ENCODE measurements around the gene ABCA12. TPM values are rescaled to one million over a fixed set of nuclear protein-coding genes. Genes with fewer than 3 reads are reported as not detected.

Gene ABCA12, protein sequence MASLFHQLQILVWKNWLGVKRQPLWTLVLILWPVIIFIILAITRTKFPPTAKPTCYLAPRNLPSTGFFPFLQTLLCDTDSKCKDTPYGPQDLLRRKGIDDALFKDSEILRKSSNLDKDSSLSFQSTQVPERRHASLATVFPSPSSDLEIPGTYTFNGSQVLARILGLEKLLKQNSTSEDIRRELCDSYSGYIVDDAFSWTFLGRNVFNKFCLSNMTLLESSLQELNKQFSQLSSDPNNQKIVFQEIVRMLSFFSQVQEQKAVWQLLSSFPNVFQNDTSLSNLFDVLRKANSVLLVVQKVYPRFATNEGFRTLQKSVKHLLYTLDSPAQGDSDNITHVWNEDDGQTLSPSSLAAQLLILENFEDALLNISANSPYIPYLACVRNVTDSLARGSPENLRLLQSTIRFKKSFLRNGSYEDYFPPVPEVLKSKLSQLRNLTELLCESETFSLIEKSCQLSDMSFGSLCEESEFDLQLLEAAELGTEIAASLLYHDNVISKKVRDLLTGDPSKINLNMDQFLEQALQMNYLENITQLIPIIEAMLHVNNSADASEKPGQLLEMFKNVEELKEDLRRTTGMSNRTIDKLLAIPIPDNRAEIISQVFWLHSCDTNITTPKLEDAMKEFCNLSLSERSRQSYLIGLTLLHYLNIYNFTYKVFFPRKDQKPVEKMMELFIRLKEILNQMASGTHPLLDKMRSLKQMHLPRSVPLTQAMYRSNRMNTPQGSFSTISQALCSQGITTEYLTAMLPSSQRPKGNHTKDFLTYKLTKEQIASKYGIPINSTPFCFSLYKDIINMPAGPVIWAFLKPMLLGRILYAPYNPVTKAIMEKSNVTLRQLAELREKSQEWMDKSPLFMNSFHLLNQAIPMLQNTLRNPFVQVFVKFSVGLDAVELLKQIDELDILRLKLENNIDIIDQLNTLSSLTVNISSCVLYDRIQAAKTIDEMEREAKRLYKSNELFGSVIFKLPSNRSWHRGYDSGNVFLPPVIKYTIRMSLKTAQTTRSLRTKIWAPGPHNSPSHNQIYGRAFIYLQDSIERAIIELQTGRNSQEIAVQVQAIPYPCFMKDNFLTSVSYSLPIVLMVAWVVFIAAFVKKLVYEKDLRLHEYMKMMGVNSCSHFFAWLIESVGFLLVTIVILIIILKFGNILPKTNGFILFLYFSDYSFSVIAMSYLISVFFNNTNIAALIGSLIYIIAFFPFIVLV (N-terminal part only)
- total RNA-seq (not detected), total RNA-seq (0 to 0.11 (median 0) reads per million in 172 experiments)
- polyA plus RNA-seq (2013, experiment 1 of 2), result not detected
- polyA plus RNA-seq (2013, experiment 2 of 2), result under 0.01 TPM

GRCh38 chr2:215138479-215138878, at the start of gene ABCA12:
TSS of gene ABCA12 (minus strand) at chr2:215138626. CDS start at chr2:215138208, 418 bp downstream.
- no peak for DNase-seq
- no peak for ATAC-seq (ENCODE audit: poor library complexity)
- Mint-ChIP-seq H3K4me1 (ENCODE audit: low read depth) (no peaks in the 10 kb centered on the region), H3K27me3 (peaks cover 24% of the 10 kb centered on the region), H3K4me3 (no peak within 1 kb of the TSS), H3K36me3 (ENCODE audit: low read depth) (no peaks in the 10 kb centered on the region), H3K27ac (no peak within 1 kb of the TSS), H3K9me3 (no peaks in the 10 kb centered on the region)
- intact Hi-C loops (cut with DNase I, micrococcal nuclease), result no loop called here
- H3K27ac ChIP-seq (ENCODE audit: low read depth in 1 of 2, low read length in 2 of 2), result no peak within 1 kb of the TSS
- POLR2A ChIA-PET, result no interaction called here
- no peak within 1 kb of the TSS for H3K4me3 ChIP-seq (ENCODE audit: low read length)
- CTCF ChIA-PET, result no interaction called here
- TF ChIP-seq, protein P1, sequence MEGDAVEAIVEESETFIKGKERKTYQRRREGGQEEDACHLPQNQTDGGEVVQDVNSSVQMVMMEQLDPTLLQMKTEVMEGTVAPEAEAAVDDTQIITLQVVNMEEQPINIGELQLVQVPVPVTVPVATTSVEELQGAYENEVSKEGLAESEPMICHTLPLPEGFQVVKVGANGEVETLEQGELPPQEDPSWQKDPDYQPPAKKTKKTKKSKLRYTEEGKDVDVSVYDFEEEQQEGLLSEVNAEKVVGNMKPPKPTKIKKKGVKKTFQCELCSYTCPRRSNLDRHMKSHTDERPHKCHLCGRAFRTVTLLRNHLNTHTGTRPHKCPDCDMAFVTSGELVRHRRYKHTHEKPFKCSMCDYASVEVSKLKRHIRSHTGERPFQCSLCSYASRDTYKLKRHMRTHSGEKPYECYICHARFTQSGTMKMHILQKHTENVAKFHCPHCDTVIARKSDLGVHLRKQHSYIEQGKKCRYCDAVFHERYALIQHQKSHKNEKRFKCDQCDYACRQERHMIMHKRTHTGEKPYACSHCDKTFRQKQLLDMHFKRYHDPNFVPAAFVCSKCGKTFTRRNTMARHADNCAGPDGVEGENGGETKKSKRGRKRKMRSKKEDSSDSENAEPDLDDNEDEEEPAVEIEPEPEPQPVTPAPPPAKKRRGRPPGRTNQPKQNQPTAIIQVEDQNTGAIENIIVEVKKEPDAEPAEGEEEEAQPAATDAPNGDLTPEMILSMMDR (IDR thresholded peaks at IDR 0.05), result no peak
- no peaks in the 10 kb centered on the region for H3K9me3 ChIP-seq (ENCODE audit: control insufficient read depth in 1 of 2, insufficient read depth in 1 of 2, low read length in 2 of 2)
- H3K36me3 ChIP-seq (ENCODE audit: insufficient read depth, low read length), result no peaks in the 10 kb centered on the region
- no peaks in the 10 kb centered on the region for H3K27me3 ChIP-seq (ENCODE audit: control insufficient read depth in 1 of 2, insufficient read depth in 2 of 2, low read length in 2 of 2)
- no peaks in the 10 kb centered on the region for H3K4me1 ChIP-seq (ENCODE audit: insufficient read depth, low read length)

DNA sequence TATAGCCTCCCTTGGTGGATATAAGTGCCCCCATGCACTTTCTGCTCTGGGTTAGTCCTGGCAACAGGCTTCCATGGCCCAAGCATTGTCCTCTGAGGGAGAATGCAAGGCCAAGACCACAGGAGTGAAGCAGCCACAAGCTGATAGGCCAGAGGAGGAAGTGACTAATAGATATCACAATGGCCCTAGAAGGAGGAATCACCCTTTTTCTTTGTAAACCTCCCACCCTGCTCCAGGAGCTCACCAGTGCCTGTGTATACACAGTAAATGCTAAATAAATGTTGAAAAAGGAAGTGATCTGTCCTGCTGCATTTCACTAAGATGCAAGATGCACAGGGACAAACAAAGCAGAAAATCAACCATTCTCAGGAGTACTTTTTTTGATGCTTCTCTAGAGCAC, 49.7 kb upstream of the ABCA12 start:
- H3K4me1 ChIP-seq (ENCODE audit: insufficient read depth, low read length), result no peaks in the 10 kb centered on the region
- no peak overlapping the region for H3K27ac ChIP-seq (ENCODE audit: low read depth in 1 of 2, low read length in 2 of 2)
- peaks cover 13% of the 10 kb centered on the region for H3K27me3 Mint-ChIP-seq
- TF ChIP-seq, protein P1 (IDR thresholded peaks at IDR 0.05), result no peak
- no peaks in the 10 kb centered on the region for H3K9me3 ChIP-seq (ENCODE audit: control insufficient read depth in 1 of 2, insufficient read depth in 1 of 2, low read length in 2 of 2)
- no peak overlapping the region for H3K27ac Mint-ChIP-seq
- no peaks in the 10 kb centered on the region for H3K9me3 Mint-ChIP-seq
- H3K4me3 ChIP-seq (ENCODE audit: low read length), result no peak overlapping the region
- no peaks in the 10 kb centered on the region for H3K36me3 ChIP-seq (ENCODE audit: insufficient read depth, low read length)
- CTCF ChIA-PET, result no interaction called here
- H3K27me3 ChIP-seq (ENCODE audit: control insufficient read depth in 1 of 2, insufficient read depth in 2 of 2, low read length in 2 of 2), result no peaks in the 10 kb centered on the region
- H3K4me1 Mint-ChIP-seq (ENCODE audit: low read depth), result no peaks in the 10 kb centered on the region
- no peaks in the 10 kb centered on the region for H3K36me3 Mint-ChIP-seq (ENCODE audit: low read depth)
- intact Hi-C loops (cut with DNase I, micrococcal nuclease), result no loop called here
- no peak for ATAC-seq (ENCODE audit: poor library complexity)
- no peak for DNase-seq
- H3K4me3 Mint-ChIP-seq, result no peak overlapping the region
- POLR2A ChIA-PET, result no interaction called here

- intact Hi-C loops (cut with DNase I, micrococcal nuclease), result no loop called here
- Mint-ChIP-seq H3K27me3 (peaks cover 17% of the 10 kb centered on the region), H3K27ac (no peak overlapping the region), H3K4me3 (no peak overlapping the region), H3K9me3 (no peaks in the 10 kb centered on the region), H3K36me3 (ENCODE audit: low read depth) (no peaks in the 10 kb centered on the region), H3K4me1 (ENCODE audit: low read depth) (no peaks in the 10 kb centered on the region)
- no peak overlapping the region for H3K4me3 ChIP-seq (ENCODE audit: low read length)
- peaks cover 0 to 14% of the 10 kb centered on the region in 2 experiments for H3K9me3 ChIP-seq (ENCODE audit: control insufficient read depth in 1 of 2, insufficient read depth in 1 of 2, low read length in 2 of 2)
- DNase-seq (no peak), ATAC-seq (ENCODE audit: poor library complexity) (no peak)
- POLR2A ChIA-PET, result no interaction called here
- TF ChIP-seq, protein P1 (IDR thresholded peaks at IDR 0.05), result no peak
- H3K27ac ChIP-seq (ENCODE audit: low read depth in 1 of 2, low read length in 2 of 2), result no peak overlapping the region
- no peaks in the 10 kb centered on the region for H3K4me1 ChIP-seq (ENCODE audit: insufficient read depth, low read length)
- H3K27me3 ChIP-seq (ENCODE audit: control insufficient read depth in 1 of 2, insufficient read depth in 2 of 2, low read length in 2 of 2), result peaks cover 0 to 6% of the 10 kb centered on the region in 2 experiments
- CTCF ChIA-PET, result no interaction called here
- no peaks in the 10 kb centered on the region for H3K36me3 ChIP-seq (ENCODE audit: insufficient read depth, low read length)
Measured at GRCh38 chr2:215186021-215186420, 47.6 kb upstream of the ABCA12 start.
